ENCODE measurements around the gene CST11.
"Not testable (repeated sequence)": the region's sequence is repeated elsewhere in the genome, so short reads cannot be mapped to it uniquely, and the experiment has no call there.

CST11 gene

DNA sequence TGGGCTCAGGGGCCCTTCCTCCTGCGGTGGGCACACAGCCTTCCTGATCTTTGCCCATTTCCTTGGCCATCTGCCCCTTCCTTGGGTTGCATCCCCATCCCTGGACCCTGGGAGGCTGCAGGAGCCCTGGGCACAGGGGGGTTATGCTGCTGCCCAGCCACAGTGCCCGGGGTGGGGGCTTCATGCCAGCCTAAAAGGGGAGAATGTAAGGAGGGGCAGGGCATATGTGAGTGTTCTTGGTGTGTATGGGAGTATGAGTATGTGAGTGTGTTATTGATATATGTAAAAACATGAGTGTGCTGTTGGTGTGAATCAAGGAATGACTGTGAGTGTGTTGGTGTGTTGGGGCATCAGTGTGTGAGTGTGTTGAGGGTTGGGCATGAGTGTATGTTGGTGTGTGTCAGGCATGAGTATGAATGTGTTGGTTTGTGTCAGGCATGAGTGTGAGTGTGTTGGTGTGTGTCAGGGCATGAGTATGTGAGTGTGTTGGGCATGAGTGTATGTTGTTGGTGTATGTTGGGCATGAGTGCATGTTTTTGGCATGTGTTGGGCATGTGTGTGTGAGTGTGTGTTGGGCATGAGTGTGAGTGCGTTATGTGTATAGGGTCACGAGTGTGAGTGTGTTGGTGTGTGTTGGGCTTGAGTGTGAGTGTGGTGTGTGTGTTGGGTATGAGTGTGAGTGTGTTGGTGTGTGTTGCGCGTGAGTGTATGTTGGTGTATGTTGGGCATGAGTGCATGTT, 23.5 kb upstream of the CST11 start:
- TF ChIP-seq EZH2phosphoT487 (IDR thresholded peaks at IDR 0.05; ENCODE audit: low read depth): no peak
- TF ChIP-seq, protein P1, sequence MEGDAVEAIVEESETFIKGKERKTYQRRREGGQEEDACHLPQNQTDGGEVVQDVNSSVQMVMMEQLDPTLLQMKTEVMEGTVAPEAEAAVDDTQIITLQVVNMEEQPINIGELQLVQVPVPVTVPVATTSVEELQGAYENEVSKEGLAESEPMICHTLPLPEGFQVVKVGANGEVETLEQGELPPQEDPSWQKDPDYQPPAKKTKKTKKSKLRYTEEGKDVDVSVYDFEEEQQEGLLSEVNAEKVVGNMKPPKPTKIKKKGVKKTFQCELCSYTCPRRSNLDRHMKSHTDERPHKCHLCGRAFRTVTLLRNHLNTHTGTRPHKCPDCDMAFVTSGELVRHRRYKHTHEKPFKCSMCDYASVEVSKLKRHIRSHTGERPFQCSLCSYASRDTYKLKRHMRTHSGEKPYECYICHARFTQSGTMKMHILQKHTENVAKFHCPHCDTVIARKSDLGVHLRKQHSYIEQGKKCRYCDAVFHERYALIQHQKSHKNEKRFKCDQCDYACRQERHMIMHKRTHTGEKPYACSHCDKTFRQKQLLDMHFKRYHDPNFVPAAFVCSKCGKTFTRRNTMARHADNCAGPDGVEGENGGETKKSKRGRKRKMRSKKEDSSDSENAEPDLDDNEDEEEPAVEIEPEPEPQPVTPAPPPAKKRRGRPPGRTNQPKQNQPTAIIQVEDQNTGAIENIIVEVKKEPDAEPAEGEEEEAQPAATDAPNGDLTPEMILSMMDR (IDR thresholded peaks at IDR 0.05; ENCODE audit: low read depth, low read length): no peak
- Histone ChIP-seq H3K79me2 (ENCODE audit: low read length) (no peaks in the 10 kb centered on the region), H4K20me1 (ENCODE audit: insufficient read depth, low read length) (no peaks in the 10 kb centered on the region), H3K27me3 (ENCODE audit: low read depth, low read length) (peaks cover 7% of the 10 kb centered on the region; the same call in 1 of the 2 replicates), H3K36me3 (replicated peaks; ENCODE audit: low read depth, low read length) (no peaks in the 10 kb centered on the region), H3K9ac (ENCODE audit: low read length) (no peak overlapping the region), H3K4me2 (ENCODE audit: low read length) (no peak overlapping the region), H3K9me3 (ENCODE audit: insufficient read depth, low read length) (no peaks in the 10 kb centered on the region), H3K4me1 (ENCODE audit: low read length) (no peaks in the 10 kb centered on the region), H3K4me3 (ENCODE audit: low read length) (no peak overlapping the region), H3K27ac (ENCODE audit: low read length) (no peak overlapping the region), H2AFZ (ENCODE audit: low read depth, low read length) (no peak overlapping the region)

DNA sequence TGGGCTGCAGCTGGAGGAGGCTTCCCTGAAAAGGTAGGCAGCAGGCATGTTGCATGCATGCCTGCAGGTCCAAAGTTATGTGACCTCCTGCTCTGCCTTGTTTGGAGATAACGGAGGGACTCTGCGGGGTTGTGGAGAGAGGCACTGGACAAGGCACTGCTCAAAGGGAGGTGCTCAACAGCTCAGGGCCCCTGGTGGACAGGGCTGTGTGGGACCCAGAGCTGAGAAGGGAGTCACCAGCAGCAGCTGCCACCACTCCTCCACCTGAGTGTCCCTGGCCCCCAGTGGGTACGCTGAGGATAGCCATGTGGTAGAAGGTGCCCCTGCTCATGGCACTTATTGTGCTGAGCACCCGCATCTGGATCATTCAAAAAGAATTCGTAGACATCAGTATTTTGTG, 22.7 kb upstream of the CST11 start:
- Histone ChIP-seq H3K9me3 (ENCODE audit: insufficient read depth, low read length) (no peaks in the 10 kb centered on the region), H3K4me2 (ENCODE audit: low read length) (no peak overlapping the region), H3K79me2 (ENCODE audit: low read length) (no peaks in the 10 kb centered on the region), H4K20me1 (ENCODE audit: insufficient read depth, low read length) (no peaks in the 10 kb centered on the region), H3K9ac (ENCODE audit: low read length) (no peak overlapping the region), H3K27ac (ENCODE audit: low read length) (no peak overlapping the region), H3K4me1 (ENCODE audit: low read length) (no peaks in the 10 kb centered on the region), H2AFZ (ENCODE audit: low read depth, low read length) (no peak overlapping the region), H3K27me3 (ENCODE audit: low read depth, low read length) (peaks cover 8% of the 10 kb centered on the region; the same call in 1 of the 2 replicates), H3K36me3 (replicated peaks; ENCODE audit: low read depth, low read length) (no peaks in the 10 kb centered on the region), H3K4me3 (ENCODE audit: low read length) (no peak overlapping the region)
- TF ChIP-seq EZH2phosphoT487 (IDR thresholded peaks at IDR 0.05; ENCODE audit: low read depth): no peak
- TF ChIP-seq, protein P1 (IDR thresholded peaks at IDR 0.05; ENCODE audit: low read depth, low read length): no peak

DNA sequence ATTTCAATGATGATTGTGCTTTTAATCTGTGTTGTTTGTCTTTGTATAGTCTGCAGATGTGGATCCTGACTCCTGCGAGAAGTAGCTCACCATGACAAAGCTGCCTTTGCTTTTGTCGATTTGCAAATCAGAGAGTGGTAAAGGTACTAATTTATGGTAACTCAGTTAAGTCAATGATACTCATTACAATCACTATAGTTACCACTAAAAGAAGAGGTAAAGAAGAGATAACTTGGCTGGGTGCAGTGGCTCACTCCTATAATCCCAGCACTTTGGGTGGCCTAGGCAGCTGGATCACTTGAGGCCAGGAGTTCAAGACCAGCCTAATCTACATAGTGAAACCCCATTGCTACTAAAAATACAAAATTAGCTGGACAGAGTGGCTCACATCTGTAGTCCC, 20.6 kb upstream of the CST11 start:
- H3K27me3 ChIP-seq (ENCODE audit: low read depth, low read length); H3K27ac ChIP-seq (ENCODE audit: low read length): not testable (repeated sequence)

DNA sequence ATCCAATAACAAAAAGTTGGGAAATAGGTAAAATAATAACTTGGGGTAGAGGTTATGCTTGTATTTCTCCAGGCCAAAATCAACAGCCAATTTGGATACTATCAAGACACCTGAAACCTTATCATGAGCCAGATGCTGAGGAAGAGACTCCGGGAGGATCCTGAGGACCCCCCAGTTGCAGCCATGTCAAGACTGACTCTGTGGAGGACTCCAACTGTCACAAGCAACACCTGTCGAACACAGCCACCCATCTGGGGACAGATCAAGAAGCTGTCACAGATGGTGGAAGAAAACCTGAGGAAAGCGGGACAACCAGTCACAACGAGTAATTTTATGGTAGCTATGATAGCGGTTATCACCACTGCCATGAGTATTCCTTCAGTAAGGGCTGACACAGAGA, 19.6 kb upstream of the CST11 start:
- H3K9me3 ChIP-seq (ENCODE audit: insufficient read depth, low read length); H3K36me3 ChIP-seq (replicated peaks; ENCODE audit: low read depth, low read length); H3K9ac ChIP-seq (ENCODE audit: low read length); H4K20me1 ChIP-seq (ENCODE audit: insufficient read depth, low read length); H3K4me3 ChIP-seq (ENCODE audit: low read length); H3K27me3 ChIP-seq (ENCODE audit: low read depth, low read length); H3K27ac ChIP-seq (ENCODE audit: low read length); H3K4me2 ChIP-seq (ENCODE audit: low read length); H2AFZ ChIP-seq (ENCODE audit: low read depth, low read length); H3K79me2 ChIP-seq (ENCODE audit: low read length); H3K4me1 ChIP-seq (ENCODE audit: low read length): not testable (repeated sequence)

More for the DNA sequence above, 20.6 kb upstream of the CST11 start:
- not testable (repeated sequence) for H3K4me1 ChIP-seq (ENCODE audit: low read length); H3K4me2 ChIP-seq (ENCODE audit: low read length); H3K9me3 ChIP-seq (ENCODE audit: insufficient read depth, low read length); H3K36me3 ChIP-seq (replicated peaks; ENCODE audit: low read depth, low read length); H3K79me2 ChIP-seq (ENCODE audit: low read length); H3K4me3 ChIP-seq (ENCODE audit: low read length); H4K20me1 ChIP-seq (ENCODE audit: insufficient read depth, low read length); H3K9ac ChIP-seq (ENCODE audit: low read length); H2AFZ ChIP-seq (ENCODE audit: low read depth, low read length)

DNA sequence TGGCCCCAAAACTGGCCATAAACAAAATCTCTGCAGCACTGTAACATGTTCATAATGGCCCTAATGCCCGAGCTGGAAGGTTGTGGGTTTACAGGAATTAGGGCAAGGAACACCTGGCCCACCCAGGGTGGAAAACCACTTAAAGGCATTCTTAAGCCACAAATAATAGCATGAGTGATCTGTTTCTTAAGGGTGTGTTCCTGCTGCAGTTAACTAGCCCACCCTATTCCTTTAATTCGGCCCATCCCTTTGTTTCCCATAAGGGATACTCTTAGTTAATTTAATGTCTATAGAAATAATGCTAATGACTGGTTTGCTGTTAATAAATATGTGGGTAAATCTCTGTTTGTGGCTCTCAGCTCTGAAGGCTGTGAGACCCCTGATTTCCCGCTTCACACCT, 14.3 kb upstream of the CST11 start:
- H4K20me1 ChIP-seq (ENCODE audit: insufficient read depth, low read length); H3K4me3 ChIP-seq (ENCODE audit: low read length); H2AFZ ChIP-seq (ENCODE audit: low read depth, low read length); H3K4me1 ChIP-seq (ENCODE audit: low read length); H3K9me3 ChIP-seq (ENCODE audit: insufficient read depth, low read length); H3K79me2 ChIP-seq (ENCODE audit: low read length); H3K9ac ChIP-seq (ENCODE audit: low read length); H3K27ac ChIP-seq (ENCODE audit: low read length); H3K36me3 ChIP-seq (replicated peaks; ENCODE audit: low read depth, low read length); H3K4me2 ChIP-seq (ENCODE audit: low read length); H3K27me3 ChIP-seq (ENCODE audit: low read depth, low read length): not testable (repeated sequence)
